ENCODE data around the gene SF3B6. TPM values are rescaled to one million over a fixed set of nuclear protein-coding genes. Genes with fewer than 3 reads are reported as not detected.

The SF3B6 gene
- polyA plus RNA-seq, 2 of the 4 experiments (the other 2 are of a cell fraction) = 244 to 315 TPM

- Histone ChIP-seq H3K4me3 (peak overlapping the region; percentile 72), H3K9me3 (no peaks in the 10 kb centered on the region), H3K4me1 (peaks cover 18% of the 10 kb centered on the region; the same call in 2 of the 3 replicates), H3K27ac (peak overlapping the region; percentile 94 to 95), H3K4me2 (peak overlapping the region; percentile 90)
- ATAC-seq (peak; percentile 40 to 46; a peak in 5 of 6 replicates), FAIRE-seq (no peak), DNase-seq (ENCODE audit: low read depth in 1 of 2, low spot score in 1 of 2) (peak in 1 of 2 experiments; percentile 64)
- WGBS (ENCODE audit: missing lambda C conversion rate) = 13% methylated on average over 9 of the region's 9 CpGs
- CTCF ChIA-PET = interaction anchor here (0.6 to 8.3 kb wide), 7 partner anchors 13 to 197 kb away, joined by 3 to 75 read pairs (median 3); partner anchors contain the start of genes ATAD2B and TP53I3
- POLR2A ChIA-PET = interaction anchor here (0.6 to 4.1 kb wide), 6 partner anchors 13 to 197 kb away, joined by 3 to 78 read pairs (median 4); partner anchors contain the start of genes ATAD2B, SF3B6 and TP53I3
- TF ChIP-seq E2F6 (IDR thresholded peaks at IDR 0.05; ENCODE audit: borderline replicate concordance, low read depth) = 0 out of 2 replicates have a peak, but pooled peaks have one; percentile 4
- no peak for TF ChIP-seq FOXS1 (CRISPR knock-in tag; IDR thresholded peaks at IDR 0.05)
- TF ChIP-seq ELK1 (IDR thresholded peaks at IDR 0.05; ENCODE audit: low read depth, low read length) = no peak
- TF ChIP-seq BCL3 (IDR thresholded peaks at IDR 0.05) = no peak
- TF ChIP-seq POLR2AphosphoS2 (conservative IDR thresholded peaks at IDR 0.05; ENCODE audit: low read length) = no peak; the same call in 1 of the 2 replicates
- TF ChIP-seq HEYL (CRISPR knock-in tag; IDR thresholded peaks at IDR 0.05) = no peak
- TF ChIP-seq RARB (CRISPR knock-in tag; IDR thresholded peaks at IDR 0.05) = no peak
- no peak for TF ChIP-seq ZNF302 (CRISPR knock-in tag; IDR thresholded peaks at IDR 0.05)
- no peak for TF ChIP-seq CBX8 (IDR thresholded peaks at IDR 0.05)
- 0 out of 2 replicates have a peak, but pooled peaks have one; percentile 17 for TF ChIP-seq REST (IDR thresholded peaks at IDR 0.05)
These were observed 47.9 kb upstream of the SF3B6 start for GRCh38 chr2:24123922-24124580.

- peak within 1 kb of the TSS; percentile 72 for H3K4me3 ChIP-seq
- under 1% methylated on average over 42 of the region's 103 CpGs for WGBS (ENCODE audit: missing lambda C conversion rate)
- ChIA-PET CTCF (interaction anchor here (0.9 to 8.3 kb wide), 6 partner anchors 12 to 196 kb away, joined by 3 to 75 read pairs (median 4); partner anchors contain the start of genes ATAD2B and TP53I3), POLR2A (interaction anchor here (0.7 to 4.1 kb wide), 8 partner anchors 12 to 197 kb away, joined by 3 to 78 read pairs (median 5); partner anchors contain the start of genes ATAD2B, SF3B6 and TP53I3)
- DNase-seq (ENCODE audit: low read depth in 1 of 2, low spot score in 1 of 2) (peak; percentile 89 to 91), FAIRE-seq (no peak), ATAC-seq (peak; percentile 95 to 98)
- H3K4me2 ChIP-seq = peak within 1 kb of the TSS; percentile 90
- H3K27ac ChIP-seq = peak within 1 kb of the TSS; percentile 94 to 95
- peaks cover 21% of the 10 kb centered on the region; the same call in 2 of the 3 replicates for H3K4me1 ChIP-seq
- H3K9me3 ChIP-seq = no peaks in the 10 kb centered on the region
- TF ChIP-seq HES2 (IDR thresholded peaks at IDR 0.05) (no peak), PBX3 (IDR thresholded peaks at IDR 0.05) (peak; percentile 91), BCL3 (IDR thresholded peaks at IDR 0.05) (peak; percentile 97), REST (IDR thresholded peaks at IDR 0.05) (0 out of 2 replicates have a peak, but pooled peaks have one; percentile 12), PHF8 (IDR thresholded peaks at IDR 0.05; ENCODE audit: borderline replicate concordance, low read depth) (peak; percentile 96), JUN (IDR thresholded peaks at IDR 0.05) (peak; percentile 91 to 99), POLR2AphosphoS2 (conservative IDR thresholded peaks at IDR 0.05; ENCODE audit: low read length) (no peak), HOXB5 (CRISPR knock-in tag; IDR thresholded peaks at IDR 0.05) (0 out of 2 replicates have a peak, but pooled peaks have one; percentile 28), EP300 (IDR thresholded peaks at IDR 0.05) (no peak; a peak in 1 of 5 replicates), MAX (IDR thresholded peaks at IDR 0.05) (peak; percentile 60)
These were observed 47.2 kb upstream of the SF3B6 start, which contains the start of the genes FAM228B and PFN4 for GRCh38 chr2:24123195-24123921. Gene FAM228B (plus strand): TSS chr2:24123469. CDS start chr2:24124362, 893 bp downstream. Gene PFN4 (minus strand): TSS chr2:24123334. CDS start chr2:24122535, 799 bp downstream.
